Measurements from ENCODE around the gene SPATS2L. TPM values are rescaled to one million over a fixed set of nuclear protein-coding genes. Genes with fewer than 3 reads are reported as not detected.
A peak's percentile ranks its signal among the peaks of the same experiment; 100 is the strongest.

SPATS2L gene
- total and polyA plus RNA-seq, 2 experiments from 2014 or later = 118 to 154 TPM

DNA sequence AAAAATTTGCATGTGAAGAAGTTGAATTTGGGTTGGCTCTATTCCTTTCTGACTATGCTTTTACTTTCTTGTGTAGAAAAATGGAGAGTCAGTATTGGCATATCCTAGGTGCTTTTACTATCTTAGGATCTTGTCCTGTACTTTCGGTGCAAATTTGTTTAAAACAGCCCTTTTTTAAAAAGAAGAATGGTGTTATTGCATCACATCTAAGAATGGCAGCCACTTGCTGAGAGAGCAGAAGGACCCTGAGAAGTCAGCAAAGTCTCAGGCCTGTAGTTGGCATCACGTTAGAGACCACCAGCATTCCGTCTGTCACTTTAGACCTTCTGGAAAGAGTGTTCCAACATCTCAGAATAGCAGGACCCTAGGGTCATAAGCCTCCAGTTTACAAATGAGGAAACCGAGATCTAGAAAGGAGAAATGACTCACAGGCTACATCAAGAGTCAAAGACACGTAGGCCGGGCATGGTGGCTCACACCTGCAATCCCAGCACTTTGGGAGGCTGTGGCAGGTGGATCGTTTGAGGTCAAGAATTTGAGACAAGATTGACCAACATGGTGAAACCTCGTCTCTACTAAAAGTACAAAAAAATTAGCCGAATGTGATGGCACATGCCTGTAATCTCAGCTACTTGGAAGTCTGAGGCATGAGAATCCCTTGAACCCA, 42.5 kb downstream of the SPATS2L start:
- Histone ChIP-seq H3K4me2 (no peak overlapping the region), H3K4me3 (no peak overlapping the region), H3K27me3 (ENCODE audit: insufficient read depth) (no peaks in the 10 kb centered on the region), H3K79me2 (replicated peaks; ENCODE audit: insufficient read depth) (peaks cover 98% of the 10 kb centered on the region), H3K36me3 (ENCODE audit: insufficient read depth) (no peaks in the 10 kb centered on the region), H3K27ac (ENCODE audit: low read depth) (0 out of 2 replicates have a peak overlapping the region, but pooled peaks have one; percentile 27), H3F3A (replicated peaks; ENCODE audit: low read depth) (no peaks in the 10 kb centered on the region), H3K9me2 (ENCODE audit: insufficient read depth) (no peaks in the 10 kb centered on the region), H2AFZ (no peak overlapping the region), H4K20me1 (replicated peaks; ENCODE audit: insufficient read depth) (no peaks in the 10 kb centered on the region), H3K4me1 (ENCODE audit: insufficient read depth) (peaks cover 40% of the 10 kb centered on the region)
- Mint-ChIP-seq H3K36me3 (ENCODE audit: low read depth) (peaks cover 50% of the 10 kb centered on the region), H3K9me3 (peaks cover 2% of the 10 kb centered on the region; the same call in 2 of the 3 replicates), H3K27me3 (ENCODE audit: insufficient read depth, low read depth, poor library complexity) (peaks cover 5% of the 10 kb centered on the region), H3K4me3 (no peak overlapping the region), H3K27ac (no peak overlapping the region), H3K4me1 (peaks cover 68% of the 10 kb centered on the region)
- DNase-seq (ENCODE audit: low spot score) = no peak
- no peak for ATAC-seq
- TF ChIP-seq ZNF331 (CRISPR knock-in tag; IDR thresholded peaks at IDR 0.05; ENCODE audit: low read depth) (no peak), EZH2phosphoT487 (IDR thresholded peaks at IDR 0.05; ENCODE audit: unreplicated experiment) (no peak), ZNF114 (CRISPR knock-in tag; IDR thresholded peaks at IDR 0.05) (no peak), JUNB (IDR thresholded peaks at IDR 0.05; ENCODE audit: unreplicated experiment) (no peak)
- TF ChIP-seq, protein P1, sequence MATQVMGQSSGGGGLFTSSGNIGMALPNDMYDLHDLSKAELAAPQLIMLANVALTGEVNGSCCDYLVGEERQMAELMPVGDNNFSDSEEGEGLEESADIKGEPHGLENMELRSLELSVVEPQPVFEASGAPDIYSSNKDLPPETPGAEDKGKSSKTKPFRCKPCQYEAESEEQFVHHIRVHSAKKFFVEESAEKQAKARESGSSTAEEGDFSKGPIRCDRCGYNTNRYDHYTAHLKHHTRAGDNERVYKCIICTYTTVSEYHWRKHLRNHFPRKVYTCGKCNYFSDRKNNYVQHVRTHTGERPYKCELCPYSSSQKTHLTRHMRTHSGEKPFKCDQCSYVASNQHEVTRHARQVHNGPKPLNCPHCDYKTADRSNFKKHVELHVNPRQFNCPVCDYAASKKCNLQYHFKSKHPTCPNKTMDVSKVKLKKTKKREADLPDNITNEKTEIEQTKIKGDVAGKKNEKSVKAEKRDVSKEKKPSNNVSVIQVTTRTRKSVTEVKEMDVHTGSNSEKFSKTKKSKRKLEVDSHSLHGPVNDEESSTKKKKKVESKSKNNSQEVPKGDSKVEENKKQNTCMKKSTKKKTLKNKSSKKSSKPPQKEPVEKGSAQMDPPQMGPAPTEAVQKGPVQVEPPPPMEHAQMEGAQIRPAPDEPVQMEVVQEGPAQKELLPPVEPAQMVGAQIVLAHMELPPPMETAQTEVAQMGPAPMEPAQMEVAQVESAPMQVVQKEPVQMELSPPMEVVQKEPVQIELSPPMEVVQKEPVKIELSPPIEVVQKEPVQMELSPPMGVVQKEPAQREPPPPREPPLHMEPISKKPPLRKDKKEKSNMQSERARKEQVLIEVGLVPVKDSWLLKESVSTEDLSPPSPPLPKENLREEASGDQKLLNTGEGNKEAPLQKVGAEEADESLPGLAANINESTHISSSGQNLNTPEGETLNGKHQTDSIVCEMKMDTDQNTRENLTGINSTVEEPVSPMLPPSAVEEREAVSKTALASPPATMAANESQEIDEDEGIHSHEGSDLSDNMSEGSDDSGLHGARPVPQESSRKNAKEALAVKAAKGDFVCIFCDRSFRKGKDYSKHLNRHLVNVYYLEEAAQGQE (IDR thresholded peaks at IDR 0.05; ENCODE audit: unreplicated experiment) = no peak

- H3K4me3 ChIP-seq = no peak overlapping the region
- Mint-ChIP-seq H3K4me3 (no peak overlapping the region), H3K4me1 (peaks cover 73% of the 10 kb centered on the region), H3K9me3 (no peaks in the 10 kb centered on the region; the same call in 2 of the 3 replicates), H3K36me3 (ENCODE audit: low read depth) (peaks cover 42% of the 10 kb centered on the region), H3K27ac (peak overlapping the region; percentile 71), H3K27me3 (ENCODE audit: insufficient read depth, low read depth, poor library complexity) (peaks cover 6% of the 10 kb centered on the region)
- ATAC-seq (no peak), DNase-seq (ENCODE audit: low spot score) (no peak)
- TF ChIP-seq ZNF331 (CRISPR knock-in tag; IDR thresholded peaks at IDR 0.05; ENCODE audit: low read depth) (no peak), POLR2AphosphoS5 (IDR thresholded peaks at IDR 0.05; ENCODE audit: low read depth) (no peak), EZH2phosphoT487 (IDR thresholded peaks at IDR 0.05; ENCODE audit: unreplicated experiment) (no peak), NANOG (IDR thresholded peaks at IDR 0.05; ENCODE audit: borderline replicate concordance) (no peak), EZH2 (IDR thresholded peaks at IDR 0.05; ENCODE audit: low read depth, unreplicated experiment) (no peak), CREB1 (CRISPR knock-in tag; IDR thresholded peaks at IDR 0.05; ENCODE audit: low read depth) (no peak), STAT1 (IDR thresholded peaks at IDR 0.05; ENCODE audit: unreplicated experiment) (no peak)
- TF ChIP-seq, protein P2, sequence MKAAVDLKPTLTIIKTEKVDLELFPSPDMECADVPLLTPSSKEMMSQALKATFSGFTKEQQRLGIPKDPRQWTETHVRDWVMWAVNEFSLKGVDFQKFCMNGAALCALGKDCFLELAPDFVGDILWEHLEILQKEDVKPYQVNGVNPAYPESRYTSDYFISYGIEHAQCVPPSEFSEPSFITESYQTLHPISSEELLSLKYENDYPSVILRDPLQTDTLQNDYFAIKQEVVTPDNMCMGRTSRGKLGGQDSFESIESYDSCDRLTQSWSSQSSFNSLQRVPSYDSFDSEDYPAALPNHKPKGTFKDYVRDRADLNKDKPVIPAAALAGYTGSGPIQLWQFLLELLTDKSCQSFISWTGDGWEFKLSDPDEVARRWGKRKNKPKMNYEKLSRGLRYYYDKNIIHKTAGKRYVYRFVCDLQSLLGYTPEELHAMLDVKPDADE (IDR thresholded peaks at IDR 0.05) = no peak
- TF ChIP-seq, protein P1 (IDR thresholded peaks at IDR 0.05; ENCODE audit: unreplicated experiment) = no peak
- H3K79me2 ChIP-seq (replicated peaks; ENCODE audit: insufficient read depth) = peaks cover 98% of the 10 kb centered on the region
- H3K9me2 ChIP-seq (ENCODE audit: insufficient read depth) = no peaks in the 10 kb centered on the region
- H3K27ac ChIP-seq (ENCODE audit: low read depth) = peak overlapping the region; percentile 21; the same call in 1 of the 2 replicates
- H3K4me2 ChIP-seq = no peak overlapping the region
- no peaks in the 10 kb centered on the region for H4K20me1 ChIP-seq (replicated peaks; ENCODE audit: insufficient read depth)
- no peak overlapping the region for H2AFZ ChIP-seq
- H3K27me3 ChIP-seq (ENCODE audit: insufficient read depth) = no peaks in the 10 kb centered on the region
- H3K36me3 ChIP-seq (ENCODE audit: insufficient read depth) = no peaks in the 10 kb centered on the region
- no peaks in the 10 kb centered on the region for H3F3A ChIP-seq (replicated peaks; ENCODE audit: low read depth)
- peaks cover 48% of the 10 kb centered on the region for H3K4me1 ChIP-seq (ENCODE audit: insufficient read depth)
Observed at GRCh38 chr2:200349868-200350267, 43.4 kb downstream of the SPATS2L start.

Data from GM23338 (cell line).